Eye (tissue), 1 donor: ENCODE data around the gene RNU1-2.
"Not testable (repeated sequence)": the region's sequence is repeated elsewhere in the genome, so short reads cannot be mapped to it uniquely, and the experiment has no call there.

ENCODE experiments used
- DNase-seq: peaks from one replicate; pipeline ENCODE4 v3.0.0-alpha.2; 2015

The RNU1-2 gene

GRCh38 chr1:16895598-16896315 is at the start of gene RNU1-2:
TSS of gene RNU1-2 (plus strand) at chr1:16895980.
- DNase-seq: peak; percentile 98

DNA sequence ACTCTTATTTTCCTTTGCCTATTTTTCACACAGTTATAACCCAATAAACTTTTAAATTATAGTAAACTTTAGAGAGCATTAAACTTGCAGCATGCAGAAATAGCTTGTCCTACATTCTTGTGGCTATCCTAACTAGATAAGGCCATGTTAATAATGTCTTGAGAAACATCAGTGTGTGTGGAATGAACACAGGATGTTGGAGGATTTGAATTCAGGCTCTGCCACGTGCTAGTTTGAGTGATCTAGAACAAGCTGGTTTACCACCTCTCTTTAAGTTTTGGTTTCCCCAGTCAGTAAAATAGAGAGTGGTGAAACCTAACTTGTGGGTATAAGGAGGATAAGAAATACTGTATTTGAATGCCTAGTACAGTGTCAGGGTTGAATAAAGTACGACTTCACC is 39.6 kb upstream of the RNU1-2 start:
- DNase-seq: not testable (repeated sequence)

DNA sequence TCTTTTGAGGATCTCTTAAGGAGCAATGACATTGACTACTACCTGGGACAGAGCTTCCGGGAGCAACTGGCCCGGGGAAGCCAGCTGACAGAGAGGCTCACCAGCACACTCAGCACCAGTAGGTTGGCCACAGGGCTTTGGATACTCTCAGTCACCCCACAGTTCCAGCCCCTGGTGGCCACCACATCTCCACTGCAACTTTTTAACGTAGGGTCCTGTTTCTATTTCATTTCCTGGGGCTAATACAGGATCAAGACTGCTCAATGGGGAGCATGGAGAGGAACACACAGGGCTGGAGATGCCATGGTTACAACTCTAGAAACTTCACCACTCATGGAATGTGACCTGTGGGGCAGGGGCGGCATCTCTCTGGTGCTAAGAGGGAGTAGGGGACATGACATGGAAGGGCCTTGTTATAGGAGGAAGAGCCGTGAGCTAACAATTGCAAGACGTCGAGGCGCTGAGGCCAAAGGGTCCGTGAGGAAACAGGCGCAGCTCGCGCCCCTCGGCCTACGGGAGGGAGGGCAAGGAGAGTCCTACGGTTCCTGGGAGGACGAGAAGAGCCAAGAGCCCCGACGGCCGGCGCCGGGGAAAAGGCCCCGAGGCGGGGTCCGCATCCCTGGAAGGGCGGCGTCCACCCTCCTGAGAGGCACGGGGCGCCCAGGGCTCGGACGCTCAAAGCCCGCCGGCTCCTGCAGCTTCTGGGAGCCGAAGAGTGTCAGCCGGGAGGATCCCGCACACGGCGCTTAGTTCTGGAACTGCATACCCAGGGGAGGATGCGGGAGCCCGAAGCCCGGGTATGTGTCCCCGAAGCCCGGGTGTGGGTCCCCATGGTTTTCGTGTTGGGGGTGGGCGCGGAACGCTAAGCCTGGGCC is 36.4 kb upstream of the RNU1-2 start:
- DNase-seq: not testable (repeated sequence)

DNA sequence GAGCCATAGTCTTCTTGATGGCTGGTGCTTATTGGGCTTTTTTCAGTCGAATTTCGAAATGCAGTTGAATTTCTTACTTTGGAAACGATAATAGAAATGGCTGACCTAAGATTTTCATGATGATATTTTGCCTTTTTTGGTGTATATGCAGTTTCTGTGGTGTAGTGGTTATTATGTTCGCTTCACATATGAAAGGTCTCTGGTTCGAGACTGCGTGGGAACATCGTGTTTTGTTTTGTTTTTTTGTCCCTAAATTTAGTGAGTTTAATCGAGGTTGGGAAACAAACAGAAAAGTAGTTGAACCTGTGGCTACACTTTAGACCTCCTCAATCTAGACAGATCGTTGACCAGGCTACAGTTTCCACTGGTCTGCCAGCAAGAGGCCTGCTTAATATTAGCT is 35.7 kb upstream of the RNU1-2 start:
- not testable (repeated sequence) for DNase-seq

- not testable (repeated sequence) for DNase-seq
These were observed 33.9 kb upstream of the RNU1-2 start for GRCh38 chr1:16861832-16862245.

- DNase-seq: not testable (repeated sequence)
These were observed 33.4 kb upstream of the RNU1-2 start for GRCh38 chr1:16862415-16862814.

DNA sequence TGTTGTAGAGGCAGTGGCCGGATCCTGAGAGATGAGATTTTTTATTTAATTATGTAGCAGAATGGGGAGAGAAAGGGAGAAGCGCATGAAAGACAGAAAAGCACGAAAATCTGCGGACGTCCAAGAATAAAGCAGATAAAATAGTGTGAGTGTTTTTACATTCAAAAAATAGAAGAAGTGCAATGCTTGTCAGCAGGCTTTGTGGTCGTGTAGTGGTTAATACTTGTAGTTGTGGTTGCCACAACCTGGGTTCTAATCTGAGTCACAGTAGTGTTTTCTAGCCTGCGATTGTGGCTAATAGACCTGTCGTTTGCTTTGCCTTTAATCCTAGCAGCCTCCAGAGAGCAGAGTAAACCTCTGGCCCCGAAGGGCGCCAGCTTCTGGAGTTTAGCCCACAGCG is 32.8 kb upstream of the RNU1-2 start:
- not testable (repeated sequence) for DNase-seq

- DNase-seq: not testable (repeated sequence)
These were observed 28.7 kb upstream of the RNU1-2 start for GRCh38 chr1:16866926-16867707.

DNA sequence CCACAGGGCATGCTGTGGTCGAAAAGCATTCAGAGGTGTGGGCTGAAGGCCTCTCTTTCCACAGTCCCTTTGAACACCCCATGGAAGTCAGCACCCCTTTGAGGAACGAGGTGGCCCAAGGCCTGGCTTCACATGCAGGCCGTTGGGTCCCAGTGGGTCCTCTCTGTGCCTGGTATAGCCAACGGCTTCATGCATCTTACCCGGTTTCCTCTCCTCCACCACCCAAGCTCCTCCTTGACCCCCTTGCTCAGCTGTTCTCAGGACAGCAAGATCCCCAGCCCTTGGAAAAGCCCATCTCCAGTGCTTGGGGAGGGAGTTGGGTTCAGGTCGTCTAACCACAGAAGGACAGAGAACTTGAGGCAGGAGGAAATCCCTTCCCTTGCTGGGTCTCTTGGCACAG is 27.0 kb upstream of the RNU1-2 start:
- DNase-seq: not testable (repeated sequence)

GRCh38 chr1:16869996-16870395 is 25.8 kb upstream of the RNU1-2 start:
- DNase-seq: not testable (repeated sequence)

DNA sequence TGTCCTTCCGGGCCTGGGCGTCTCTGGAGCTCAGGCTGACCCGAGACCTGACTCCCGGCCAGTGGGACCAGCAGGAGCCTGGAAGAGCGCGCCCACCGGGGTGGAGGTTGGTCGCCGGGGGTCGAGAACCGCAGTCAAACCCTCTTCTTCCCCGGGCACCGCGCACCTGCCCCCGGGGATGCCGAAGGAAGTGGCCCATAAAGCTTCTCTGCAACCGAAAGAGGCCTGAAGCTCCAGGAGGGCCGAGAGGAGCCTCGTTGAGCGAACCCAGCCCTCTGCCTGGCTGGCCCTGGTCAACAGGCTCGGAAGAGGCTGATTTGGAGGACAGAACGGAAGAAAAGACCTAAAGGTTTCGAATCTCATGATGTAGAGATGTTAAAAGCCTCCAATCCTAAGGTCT is 24.6 kb upstream of the RNU1-2 start:
- not testable (repeated sequence) for DNase-seq

GRCh38 chr1:16872152-16873075 is 23.4 kb upstream of the RNU1-2 start:
- peak; percentile 93 for DNase-seq

GRCh38 chr1:16873076-16873879 is 22.5 kb upstream of the RNU1-2 start:
- DNase-seq: peak; percentile 81

DNA sequence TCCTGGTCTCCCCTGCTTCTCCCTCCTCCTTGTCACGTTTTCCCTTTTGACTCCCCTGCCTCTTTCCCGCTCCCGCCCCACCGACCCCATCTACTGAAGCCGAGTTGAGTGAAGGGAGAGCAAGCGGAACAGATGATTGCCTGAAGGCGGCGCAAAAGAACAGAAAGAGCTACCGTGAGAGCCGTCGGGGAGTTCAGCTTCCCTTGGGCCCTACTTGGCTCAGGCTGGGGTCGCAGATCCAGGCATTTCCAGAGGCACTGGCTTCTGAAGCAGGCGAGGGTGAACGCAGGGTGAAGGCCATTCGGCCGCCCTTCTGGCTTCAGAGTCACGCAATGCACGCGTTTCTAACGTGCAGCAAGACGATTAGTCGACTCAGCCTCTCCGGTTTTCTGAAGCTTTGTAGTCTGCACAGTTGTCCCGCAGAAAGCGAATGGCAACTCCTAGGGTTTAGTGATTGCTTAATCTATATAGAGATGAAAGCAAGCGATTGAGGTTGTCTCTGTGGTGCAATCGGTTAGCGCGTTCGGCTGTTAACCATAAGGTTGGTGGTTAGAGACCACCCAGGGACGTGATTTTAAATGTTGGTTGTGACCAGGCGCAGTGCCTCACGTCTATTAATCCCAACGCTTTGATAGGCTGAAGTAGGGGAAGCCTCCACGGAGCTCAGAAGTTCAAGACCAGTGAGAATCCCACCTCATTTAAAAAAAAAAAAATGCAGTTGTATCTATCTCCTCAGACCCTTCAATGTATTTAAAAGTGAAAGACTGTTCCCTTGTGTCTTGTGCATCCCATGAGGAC is 20.6 kb upstream of the RNU1-2 start:
- DNase-seq: peak; percentile 36

GRCh38 chr1:16881742-16882141 is 14.0 kb upstream of the RNU1-2 start:
- not testable (repeated sequence) for DNase-seq

- DNase-seq: peak; percentile 40
These were observed 12.8 kb upstream of the RNU1-2 start for GRCh38 chr1:16882986-16883385.

DNA sequence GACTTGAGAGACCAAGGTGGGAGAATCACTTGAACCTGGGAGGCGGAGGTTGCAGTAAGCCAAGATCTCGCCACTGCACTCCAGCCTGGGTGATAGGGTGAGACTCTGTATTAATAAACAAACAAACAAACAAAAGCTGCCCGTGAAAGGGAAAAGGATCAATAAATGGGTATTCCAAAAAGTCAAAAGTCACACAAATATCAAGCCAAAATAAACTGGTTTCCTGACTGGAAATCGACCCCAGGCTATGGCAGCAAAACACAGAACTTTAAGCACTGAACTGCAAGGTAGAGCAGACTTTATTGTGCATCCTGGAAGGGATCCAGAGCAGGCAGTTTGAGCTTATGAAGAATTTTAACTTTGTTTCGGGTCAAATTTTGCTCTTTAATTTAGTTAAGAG is 11.3 kb upstream of the RNU1-2 start:
- not testable (repeated sequence) for DNase-seq

GRCh38 chr1:16886860-16887605 is 8.7 kb upstream of the RNU1-2 start:
- DNase-seq: no peak
